ENCODE measurements around the gene ASTN1. TPM values are rescaled to one million over a fixed set of nuclear protein-coding genes. Genes with fewer than 3 reads are reported as not detected.

Gene ASTN1
- total and polyA plus RNA-seq, 2 of the 4 experiments (the other 2 are of a cell fraction), result under 0.01 to 0.07 TPM

- Histone ChIP-seq H3K9me3 (ENCODE audit: control insufficient read depth, insufficient read depth, low read length) (no peaks in the 10 kb centered on the region), H3K18ac (ENCODE audit: low read depth, low read length) (no peak overlapping the region), H3K14ac (replicated peaks; ENCODE audit: low read depth, low read length) (no peak overlapping the region), H3K4me3 (ENCODE audit: insufficient read depth, low read depth, low read length) (no peak overlapping the region), H3K79me1 (ENCODE audit: low read depth in 1 of 2, low read length in 2 of 2) (no peaks in the 10 kb centered on the region), H2AK9ac (replicated peaks; ENCODE audit: low read depth, low read length, poor library complexity) (no peak overlapping the region), H2BK20ac (ENCODE audit: low read depth, low read length) (no peak overlapping the region), H3K36me3 (ENCODE audit: control insufficient read depth, insufficient read depth, low read length) (no peaks in the 10 kb centered on the region), H4K5ac (ENCODE audit: low read depth, low read length) (no peak overlapping the region), H3K23ac (ENCODE audit: low read depth, low read length) (no peak overlapping the region), H2BK15ac (ENCODE audit: low read depth, low read length) (no peak overlapping the region), H4K8ac (ENCODE audit: low read depth in 2 of 2, low read length in 2 of 2) (no peak overlapping the region), H3K27me3 (ENCODE audit: control insufficient read depth, insufficient read depth, low read length) (no peaks in the 10 kb centered on the region), H3K4me1 (ENCODE audit: control insufficient read depth, insufficient read depth, low read length) (no peaks in the 10 kb centered on the region), H2BK5ac (ENCODE audit: low read depth, low read length, poor library complexity, severe bottlenecking) (no peak overlapping the region), H2BK120ac (ENCODE audit: low read depth, low read length) (no peak overlapping the region), H3K4me2 (ENCODE audit: low read depth, low read length) (no peak overlapping the region), H2AK5ac (ENCODE audit: low read depth, low read length) (no peak overlapping the region), H3K27ac (ENCODE audit: insufficient read depth, low read length) (no peak overlapping the region), H3K9ac (ENCODE audit: low read depth, low read length) (no peak overlapping the region), H3K56ac (ENCODE audit: extremely low read depth, insufficient read depth, low read length) (no peak overlapping the region), H4K20me1 (ENCODE audit: insufficient read depth, low read length) (no peaks in the 10 kb centered on the region), H4K91ac (ENCODE audit: insufficient read depth, low read depth, low read length) (no peak overlapping the region), H2AFZ (replicated peaks; ENCODE audit: low read length, poor library complexity) (no peak overlapping the region), H3K9me1 (ENCODE audit: insufficient read depth, low read length) (no peaks in the 10 kb centered on the region), H3K4ac (ENCODE audit: low read depth, low read length) (no peak overlapping the region)
- no TSS peak for BruUV-seq (replicated peaks)
- intact Hi-C loops (cut with micrococcal nuclease), result no loop called here
- ChIA-PET CTCF (interaction anchor here (1.2 kb wide), 1 partner anchor 16 kb away, joined by 3 read pairs; no protein-coding TSS in a partner anchor), POLR2A (ENCODE audit: unreplicated experiment) (no interaction called here)
- in situ Hi-C loops (cut with MboI; ENCODE audit: low sequenced_read_pairs), result no loop called here
- WGBS, 2 experiments (ENCODE audit: extremely low coverage in 2 of 2, insufficient read length in 1 of 2), result no CpG with 5 or more reads among the region's 2 CpGs
- no peak for ATAC-seq (ENCODE audit: low read depth)
- no peak for DNase-seq
- dilution Hi-C loops (cut with HindIII; ENCODE audit: low sequenced_read_pairs, unreplicated experiment), result no loop called here
- no peak for TF ChIP-seq CTCF (conservative IDR thresholded peaks at IDR 0.05; ENCODE audit: low read depth, low read length)
- TF ChIP-seq POLR2A (IDR thresholded peaks at IDR 0.05; ENCODE audit: low read depth, low read length), result no peak
- no peak for TF ChIP-seq RCOR1 (IDR thresholded peaks at IDR 0.05; ENCODE audit: insufficient replicate concordance, low read length)
- TF ChIP-seq CHD1 (IDR thresholded peaks at IDR 0.05; ENCODE audit: low read depth, low read length), result no peak
- no peak for TF ChIP-seq RFX5 (IDR thresholded peaks at IDR 0.05; ENCODE audit: low read depth, low read length)
- no peak for TF ChIP-seq MXI1 (IDR thresholded peaks at IDR 0.05; ENCODE audit: borderline replicate concordance, low read depth, low read length)
- TF ChIP-seq NFE2L2 (IDR thresholded peaks at IDR 0.05; ENCODE audit: low read depth, low read length), result no peak
- TF ChIP-seq CEBPB (IDR thresholded peaks at IDR 0.05; ENCODE audit: low read depth, low read length), result no peak
- no peak for TF ChIP-seq MAFK (IDR thresholded peaks at IDR 0.05; ENCODE audit: low read depth, low read length)
- no peak for TF ChIP-seq USF2 (IDR thresholded peaks at IDR 0.05; ENCODE audit: low read depth, low read length)
- no peak for TF ChIP-seq BHLHE40 (IDR thresholded peaks at IDR 0.05; ENCODE audit: low read depth, low read length)
- no peak for TF ChIP-seq ELK1 (IDR thresholded peaks at IDR 0.05; ENCODE audit: borderline replicate concordance, low read depth, low read length)
- TF ChIP-seq RAD21 (IDR thresholded peaks at IDR 0.05; ENCODE audit: low read length), result no peak
- TF ChIP-seq FOS (IDR thresholded peaks at IDR 0.05; ENCODE audit: low read depth, low read length), result no peak
- TF ChIP-seq SMC3 (IDR thresholded peaks at IDR 0.05; ENCODE audit: low read depth, low read length), result no peak
- TF ChIP-seq MAZ (IDR thresholded peaks at IDR 0.05; ENCODE audit: borderline replicate concordance, low read depth, low read length), result no peak
These were observed 201.3 kb downstream of the ASTN1 start for GRCh38 chr1:176963181-176963580.

All from IMR-90 (cell line).